ENCODE data around the gene ATG10. TPM values are rescaled to one million over a fixed set of nuclear protein-coding genes. Genes with fewer than 3 reads are reported as not detected.

The ATG10 gene
- total and polyA plus RNA-seq, 2 of the 8 experiments (the other 6 are each of a cell fraction or from before 2014, with no cell fraction given) = 3.7 to 8.8 TPM

- TF ChIP-seq CHD7 (IDR thresholded peaks at IDR 0.05; ENCODE audit: insufficient replicate concordance, low read length) (no peak), TCF12 (IDR thresholded peaks at IDR 0.05; ENCODE audit: low read depth, low read length) (no peak), HDAC2 (IDR thresholded peaks at IDR 0.05; ENCODE audit: borderline replicate concordance in 1 of 2, low read depth in 2 of 2, low read length in 2 of 2) (no peak), SAP30 (IDR thresholded peaks at IDR 0.05; ENCODE audit: insufficient read depth, insufficient replicate concordance, low read length) (no peak), EZH2 (IDR thresholded peaks at IDR 0.05; ENCODE audit: low read depth, low read length, severe bottlenecking) (no peak), TBP (IDR thresholded peaks at IDR 0.05; ENCODE audit: low read depth, low read length) (no peak), CREB1 (IDR thresholded peaks at IDR 0.05) (no peak), RBBP5 (IDR thresholded peaks at IDR 0.05; ENCODE audit: borderline replicate concordance, low read depth, low read length) (no peak), RFX5 (IDR thresholded peaks at IDR 0.05; ENCODE audit: borderline replicate concordance, low read depth, low read length) (no peak), HDAC6 (IDR thresholded peaks at IDR 0.05; ENCODE audit: low read depth, low read length) (no peak), YY1 (IDR thresholded peaks at IDR 0.05; ENCODE audit: low read depth, low read length) (no peak), SP4 (IDR thresholded peaks at IDR 0.05; ENCODE audit: low read length) (no peak), KDM5A (IDR thresholded peaks at IDR 0.05; ENCODE audit: low read length) (no peak)
Observed at GRCh38 chr5:81950996-81951395, 20.8 kb upstream of the ATG10 start (continued).

Measured in H1 (cell line).